Muscle of back (tissue), 11 donors: ENCODE data around the gene THAP4. TPM values are rescaled to one million over a fixed set of nuclear protein-coding genes. Genes with fewer than 3 reads are reported as not detected.
A peak's percentile ranks its signal among the peaks of the same experiment; 100 is the strongest.
"Not testable (repeated sequence)": the region's sequence is repeated elsewhere in the genome, so short reads cannot be mapped to it uniquely, and the experiment has no call there.

Experiments used
- DNase-seq, 3 donors: peaks; one replicate each; pipeline versions ENCODE4 v3.0.0 to v3.0.0-alpha.2; 2013
- polyA plus RNA-seq, 10 donors: library from polyadenylated mRNA; unstranded; fragments of 120-200 nt; gene quantifications; one replicate each; pipeline ENCODE4 v1.2.1, GENCODE V29; 2013; ENCODE audit not compliant: insufficient read length in 10 of 10

The THAP4 gene
- polyA plus RNA-seq, 10 donors: 36.7 to 43.5 (median 39.1) TPM

- peak in 2 of 3 donors; percentile 32 to 58 for DNase-seq
Measured at GRCh38 chr2:241613017-241613780, 23.8 kb downstream of the THAP4 start.

GRCh38 chr2:241612156-241613016 lies 24.6 kb downstream of the THAP4 start:
- DNase-seq: peak in 2 of 3 donors; percentile 42 to 77

- no peak for DNase-seq
Measured at GRCh38 chr2:241611062-241611461, 25.9 kb downstream of the THAP4 start.

- DNase-seq: peak; percentile 76 to 89 (median 81)
Measured at GRCh38 chr2:241609859-241610793, 26.8 kb downstream of the THAP4 start.

GRCh38 chr2:241608881-241609280 lies 28.1 kb downstream of the THAP4 start:
- no peak for DNase-seq

- DNase-seq: no peak
Measured at GRCh38 chr2:241607162-241607885, 29.6 kb downstream of the THAP4 start.

GRCh38 chr2:241606186-241606585 lies 30.8 kb downstream of the THAP4 start:
- DNase-seq: no peak

- no peak for DNase-seq
Measured at GRCh38 chr2:241603686-241604085, 33.3 kb downstream of the THAP4 start.

- DNase-seq: no peak
Measured at GRCh38 chr2:241602720-241603119, 34.2 kb downstream of the THAP4 start.

GRCh38 chr2:241601841-241602240 lies 35.1 kb downstream of the THAP4 start:
- no peak for DNase-seq

GRCh38 chr2:241599615-241600014 lies 37.3 kb downstream of the THAP4 start:
- no peak for DNase-seq

- DNase-seq: no peak
Measured at GRCh38 chr2:241598487-241598886, 38.5 kb downstream of the THAP4 start.

GRCh38 chr2:241598061-241598460 lies 38.9 kb downstream of the THAP4 start:
- peak in 1 of 3 donors; percentile 68 for DNase-seq

GRCh38 chr2:241597561-241597960 lies 39.4 kb downstream of the THAP4 start:
- no peak for DNase-seq

- DNase-seq: no peak
Measured at GRCh38 chr2:241595600-241596140, 41.3 kb downstream of the THAP4 start.

- DNase-seq: no peak
Measured at GRCh38 chr2:241593271-241593670, 43.7 kb downstream of the THAP4 start.

GRCh38 chr2:241592126-241592845 lies 44.7 kb downstream of the THAP4 start:
- DNase-seq: no peak

GRCh38 chr2:241590496-241591455 lies 46.2 kb downstream of the THAP4 start:
- not testable (repeated sequence) for DNase-seq

GRCh38 chr2:241589863-241590262 lies 47.1 kb downstream of the THAP4 start:
- not testable (repeated sequence) for DNase-seq
